Measurements from ENCODE around the gene KCNQ1. TPM values are rescaled to one million over a fixed set of nuclear protein-coding genes. Genes with fewer than 3 reads are reported as not detected.

KCNQ1 gene
- total RNA-seq, 1 donor from 2014 or later: 4.8 TPM

GRCh38 chr11:2588809-2589537 is 144.2 kb downstream of the KCNQ1 start:
- no peak for DNase-seq (ENCODE audit: extremely low spot score, unreplicated experiment)

GRCh38 chr11:2589538-2589934 is 144.7 kb downstream of the KCNQ1 start:
- H3K27ac Mint-ChIP-seq: no peak overlapping the region
- H3K27me3 Mint-ChIP-seq: peaks cover 8% of the 10 kb centered on the region
- H3K4me1 Mint-ChIP-seq (ENCODE audit: unreplicated experiment): no peaks in the 10 kb centered on the region
- no peak for TF ChIP-seq CTCF (conservative IDR thresholded peaks at IDR 0.05)
- no peaks in the 10 kb centered on the region for H3K9me3 Mint-ChIP-seq
- no peak overlapping the region for H3K4me3 Mint-ChIP-seq
- no peak for DNase-seq (ENCODE audit: extremely low spot score, unreplicated experiment)
- no peaks in the 10 kb centered on the region for H3K36me3 Mint-ChIP-seq

More at GRCh38 chr11:2588809-2589537, 144.2 kb downstream of the KCNQ1 start:
- H3K36me3 Mint-ChIP-seq: no peaks in the 10 kb centered on the region
- TF ChIP-seq CTCF (conservative IDR thresholded peaks at IDR 0.05): no peak
- no peak overlapping the region for H3K4me3 Mint-ChIP-seq
- no peaks in the 10 kb centered on the region for H3K4me1 Mint-ChIP-seq (ENCODE audit: unreplicated experiment)
- no peak overlapping the region for H3K27ac Mint-ChIP-seq
- no peaks in the 10 kb centered on the region for H3K9me3 Mint-ChIP-seq
- peaks cover 5% of the 10 kb centered on the region for H3K27me3 Mint-ChIP-seq

GRCh38 chr11:2590131-2590964 is 145.5 kb downstream of the KCNQ1 start:
- Mint-ChIP-seq H3K27ac (no peak overlapping the region), H3K9me3 (no peaks in the 10 kb centered on the region), H3K36me3 (no peaks in the 10 kb centered on the region), H3K4me3 (no peak overlapping the region), H3K27me3 (peaks cover 10% of the 10 kb centered on the region), H3K4me1 (ENCODE audit: unreplicated experiment) (no peaks in the 10 kb centered on the region)
- no peak for TF ChIP-seq CTCF (conservative IDR thresholded peaks at IDR 0.05)
- DNase-seq (ENCODE audit: extremely low spot score, unreplicated experiment): no peak

- H3K36me3 Mint-ChIP-seq: no peaks in the 10 kb centered on the region
- no peak overlapping the region for H3K27ac Mint-ChIP-seq
- no peak for DNase-seq (ENCODE audit: extremely low spot score, unreplicated experiment)
These were observed 146.4 kb downstream of the KCNQ1 start for GRCh38 chr11:2590965-2591754.

More at GRCh38 chr11:2590965-2591754, 146.4 kb downstream of the KCNQ1 start:
- Mint-ChIP-seq H3K4me1 (ENCODE audit: unreplicated experiment) (no peaks in the 10 kb centered on the region), H3K4me3 (no peak overlapping the region), H3K9me3 (no peaks in the 10 kb centered on the region), H3K27me3 (peaks cover 10% of the 10 kb centered on the region)
- no peak for TF ChIP-seq CTCF (conservative IDR thresholded peaks at IDR 0.05)

Measured in type B pancreatic cell (in vitro differentiated cells).